ACC112 (cell line): ENCODE data around the gene WDR86.

Experiments
- H2AFZ ChIP-seq: fragments of 200-600 bp; sonication (generic); one replicate; pipeline ENCODE4 v1.6.0; 2017; ENCODE audit warnings: antibody characterized with exemption, low read length; ENCODE audit not compliant: unreplicated experiment
- H3K27ac ChIP-seq: fragments of 200-600 bp; sonication (generic); 2 replicates; pipeline ENCODE4 v1.5.1; 2014; ENCODE audit warnings: low read depth, mild to moderate bottlenecking, antibody characterized with exemption, low read length, moderate library complexity
- H3K27me3 ChIP-seq: fragments of 200-600 bp; sonication (generic); 2 replicates; pipeline ENCODE4 v1.6.1; 2014; ENCODE audit warnings: mild to moderate bottlenecking, antibody characterized with exemption, low read length, moderate library complexity, mixed read lengths; ENCODE audit not compliant: insufficient read depth
- H3K36me3 ChIP-seq: fragments of 200-600 bp; sonication (generic); 2 replicates; pipeline ENCODE4 v1.6.1; 2016; ENCODE audit warnings: mild to moderate bottlenecking, antibody characterized with exemption, low read length, moderate library complexity, mixed read lengths; ENCODE audit not compliant: insufficient read depth
- H3K4me1 ChIP-seq: fragments of 200-600 bp; sonication (generic); one replicate; pipeline ENCODE4 v1.6.1; 2016; ENCODE audit warnings: low read length, mixed read lengths; ENCODE audit not compliant: insufficient read depth, unreplicated experiment, control insufficient read depth
- H3K4me3 ChIP-seq: fragments of 200-600 bp; sonication (generic); 2 replicates; pipeline ENCODE4 v1.5.1; 2014; ENCODE audit warnings: mild to moderate bottlenecking, low read depth, low read length
- H3K79me2 ChIP-seq: fragments of 200-600 bp; sonication (generic); one replicate; pipeline ENCODE4 v1.6.0; 2016; ENCODE audit warnings: low read length; ENCODE audit not compliant: control insufficient read depth, unreplicated experiment, insufficient read depth

WDR86 gene

DNA sequence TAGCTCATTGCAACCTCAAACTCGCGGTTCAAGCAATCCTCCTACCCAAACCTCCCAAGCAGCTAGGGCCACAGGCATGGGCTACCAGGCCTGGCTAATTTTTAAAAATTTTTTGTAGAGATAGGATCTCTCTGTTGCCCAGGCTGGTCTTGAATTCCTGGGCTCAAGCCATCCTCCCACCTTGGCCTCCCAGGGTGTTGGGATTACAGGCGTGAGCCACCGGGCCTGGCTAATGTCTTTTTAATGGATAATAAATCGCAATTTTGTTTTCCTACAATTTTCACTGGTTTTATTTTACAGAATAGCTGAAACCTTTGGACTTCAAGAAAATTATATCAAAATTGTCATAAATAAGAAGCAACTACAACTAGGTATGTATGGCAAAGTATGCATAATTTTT lies 57.3 kb downstream of the WDR86 start:
- peaks cover 29% of the 10 kb centered on the region for H3K36me3 ChIP-seq
- no peak overlapping the region for H2AFZ ChIP-seq
- no peaks in the 10 kb centered on the region for H3K27me3 ChIP-seq
- no peak overlapping the region for H3K27ac ChIP-seq
- no peaks in the 10 kb centered on the region for H3K4me1 ChIP-seq
- H3K4me3 ChIP-seq = no peak overlapping the region
- peaks cover 4% of the 10 kb centered on the region for H3K79me2 ChIP-seq

DNA sequence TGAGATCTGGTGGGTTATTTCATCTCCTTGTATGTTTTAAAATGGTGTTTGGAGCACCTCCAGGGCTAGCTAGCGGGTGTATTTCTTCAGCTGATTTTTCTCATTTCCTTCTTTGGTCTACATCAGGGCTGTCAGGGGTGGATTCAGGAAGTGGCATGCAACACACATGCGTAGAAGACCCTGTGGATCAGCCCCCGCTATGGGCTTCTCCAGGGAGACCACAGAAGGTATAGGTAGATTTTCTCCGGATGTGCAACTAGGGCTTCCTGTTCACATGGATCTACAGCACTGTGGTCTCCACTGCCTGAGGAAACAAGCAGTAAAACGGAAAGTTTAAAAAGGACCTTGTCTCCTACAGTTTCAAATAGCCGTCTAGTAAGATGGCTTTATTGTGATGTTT lies 57.9 kb downstream of the WDR86 start:
- Histone ChIP-seq H3K36me3 (peaks cover 29% of the 10 kb centered on the region), H3K4me3 (no peak overlapping the region), H3K27ac (no peak overlapping the region), H3K4me1 (no peaks in the 10 kb centered on the region), H3K79me2 (peaks cover 4% of the 10 kb centered on the region), H2AFZ (no peak overlapping the region), H3K27me3 (no peaks in the 10 kb centered on the region)

DNA sequence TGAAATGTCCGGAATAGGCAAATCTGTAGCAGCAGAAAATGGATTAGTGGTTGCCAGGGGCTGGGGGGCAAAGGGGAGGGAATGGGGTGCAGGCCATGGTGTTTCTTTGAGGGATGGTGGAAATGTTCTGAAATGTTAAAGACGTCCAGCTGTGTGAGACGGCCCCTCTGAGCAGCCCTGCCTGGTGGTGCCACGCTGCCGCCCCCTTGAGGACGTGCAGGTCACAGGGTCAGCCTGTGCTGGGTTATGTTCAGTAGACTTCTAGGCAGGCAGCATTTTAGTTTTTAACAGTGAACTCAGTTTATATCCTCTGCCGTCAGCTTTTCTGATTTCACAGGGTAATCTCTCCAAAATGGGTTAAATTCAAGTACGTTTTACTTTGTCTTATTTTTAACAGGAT lies 58.8 kb downstream of the WDR86 start:
- Histone ChIP-seq H3K27ac (no peak overlapping the region), H3K36me3 (peaks cover 29% of the 10 kb centered on the region)

DNA sequence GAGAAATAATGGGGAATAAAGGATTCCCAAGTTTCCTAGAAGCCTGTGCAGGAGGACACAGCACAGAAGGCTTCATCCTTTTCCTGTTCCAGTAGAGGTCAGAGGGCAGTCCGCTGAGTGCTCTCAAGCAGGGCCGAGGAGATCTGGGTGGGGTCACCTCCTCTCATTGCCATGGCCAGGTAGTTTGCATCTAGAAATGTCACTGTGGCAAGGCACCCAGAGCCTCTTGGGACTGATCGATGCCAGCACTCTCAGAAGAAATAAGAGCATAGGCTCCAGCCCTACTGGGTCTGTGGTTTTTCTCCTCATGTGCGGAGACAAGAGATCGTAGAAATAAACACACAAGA lies 60.4 kb downstream of the WDR86 start:
- Histone ChIP-seq H3K4me1 (peaks cover 16% of the 10 kb centered on the region), H3K27me3 (no peaks in the 10 kb centered on the region), H3K27ac (no peak overlapping the region), H3K79me2 (peaks cover 14% of the 10 kb centered on the region), H3K36me3 (peaks cover 32% of the 10 kb centered on the region), H3K4me3 (no peak overlapping the region), H2AFZ (no peak overlapping the region)

More for the DNA sequence above, 58.8 kb downstream of the WDR86 start:
- H2AFZ ChIP-seq = no peak overlapping the region
- peaks cover 7% of the 10 kb centered on the region for H3K79me2 ChIP-seq
- no peaks in the 10 kb centered on the region for H3K27me3 ChIP-seq
- no peak overlapping the region for H3K4me3 ChIP-seq
- H3K4me1 ChIP-seq = peaks cover 7% of the 10 kb centered on the region

DNA sequence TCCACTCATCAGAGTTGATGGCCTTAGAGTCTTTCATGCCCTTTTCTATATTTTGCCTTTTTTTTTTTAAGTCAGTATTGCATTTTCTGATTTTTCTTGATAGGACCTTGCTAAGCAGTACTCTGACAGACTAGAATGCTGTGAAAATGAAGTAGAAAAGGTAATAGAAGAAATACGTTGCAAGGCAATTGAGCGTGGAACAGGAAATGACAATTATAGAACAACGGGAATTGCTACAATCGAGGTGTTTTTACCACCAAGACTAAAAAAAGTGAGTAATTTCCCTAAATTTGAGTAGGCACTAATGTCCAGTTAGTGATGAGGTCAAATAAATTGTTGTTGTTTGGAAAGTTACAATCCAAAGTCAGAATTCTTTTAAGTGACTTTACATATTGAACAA lies 60.9 kb downstream of the WDR86 start:
- no peak overlapping the region for H2AFZ ChIP-seq
- no peak overlapping the region for H3K27ac ChIP-seq
- peaks cover 16% of the 10 kb centered on the region for H3K4me1 ChIP-seq
- peaks cover 32% of the 10 kb centered on the region for H3K36me3 ChIP-seq
- no peaks in the 10 kb centered on the region for H3K27me3 ChIP-seq
- H3K79me2 ChIP-seq = peaks cover 14% of the 10 kb centered on the region
- H3K4me3 ChIP-seq = no peak overlapping the region

DNA sequence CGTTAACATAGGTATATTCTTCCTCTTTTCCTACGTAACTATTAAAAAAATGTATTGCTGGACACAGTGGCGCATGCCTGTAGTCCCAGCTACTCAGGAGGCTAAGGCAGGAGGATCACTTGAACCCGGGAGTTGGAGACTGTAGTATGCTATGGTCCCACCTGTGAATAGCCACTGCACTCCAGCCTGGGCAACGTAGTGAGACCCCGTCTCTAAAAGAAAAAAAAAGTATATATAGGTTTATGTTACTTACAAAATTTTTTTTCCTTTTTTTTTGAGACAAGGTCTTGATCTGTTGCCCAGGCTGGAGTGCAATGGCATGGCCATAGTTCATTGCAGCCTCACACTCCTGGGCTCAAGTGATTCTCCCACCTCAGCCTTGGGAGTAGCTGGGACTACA lies 62.6 kb downstream of the WDR86 start:
- peaks cover 23% of the 10 kb centered on the region for H3K4me1 ChIP-seq

DNA sequence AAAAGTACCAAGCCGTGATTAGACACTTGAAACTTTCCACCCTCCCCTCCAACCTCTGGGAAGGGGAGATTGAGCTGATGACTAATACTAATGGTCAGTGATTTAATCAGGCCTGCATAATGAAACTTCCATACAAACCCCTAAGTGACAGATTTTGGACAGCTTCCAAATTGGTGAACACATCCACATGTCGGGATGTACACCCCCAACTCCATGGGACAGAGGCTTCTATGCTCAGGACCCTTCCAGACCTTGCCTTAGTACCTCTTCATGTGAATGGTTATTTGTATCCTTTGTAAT lies 63.4 kb downstream of the WDR86 start:
- Histone ChIP-seq H3K4me3 (no peak overlapping the region), H2AFZ (no peak overlapping the region), H3K4me1 (peaks cover 23% of the 10 kb centered on the region), H3K79me2 (peaks cover 30% of the 10 kb centered on the region), H3K27me3 (no peaks in the 10 kb centered on the region), H3K27ac (peak overlapping the region; percentile 51), H3K36me3 (peaks cover 15% of the 10 kb centered on the region; the same call in 1 of the 2 replicates)

More for the DNA sequence above, 62.6 kb downstream of the WDR86 start:
- peaks cover 28% of the 10 kb centered on the region for H3K79me2 ChIP-seq
- H2AFZ ChIP-seq = no peak overlapping the region
- no peak overlapping the region for H3K27ac ChIP-seq
- H3K4me3 ChIP-seq = no peak overlapping the region
- peaks cover 23% of the 10 kb centered on the region for H3K36me3 ChIP-seq
- no peaks in the 10 kb centered on the region for H3K27me3 ChIP-seq

DNA sequence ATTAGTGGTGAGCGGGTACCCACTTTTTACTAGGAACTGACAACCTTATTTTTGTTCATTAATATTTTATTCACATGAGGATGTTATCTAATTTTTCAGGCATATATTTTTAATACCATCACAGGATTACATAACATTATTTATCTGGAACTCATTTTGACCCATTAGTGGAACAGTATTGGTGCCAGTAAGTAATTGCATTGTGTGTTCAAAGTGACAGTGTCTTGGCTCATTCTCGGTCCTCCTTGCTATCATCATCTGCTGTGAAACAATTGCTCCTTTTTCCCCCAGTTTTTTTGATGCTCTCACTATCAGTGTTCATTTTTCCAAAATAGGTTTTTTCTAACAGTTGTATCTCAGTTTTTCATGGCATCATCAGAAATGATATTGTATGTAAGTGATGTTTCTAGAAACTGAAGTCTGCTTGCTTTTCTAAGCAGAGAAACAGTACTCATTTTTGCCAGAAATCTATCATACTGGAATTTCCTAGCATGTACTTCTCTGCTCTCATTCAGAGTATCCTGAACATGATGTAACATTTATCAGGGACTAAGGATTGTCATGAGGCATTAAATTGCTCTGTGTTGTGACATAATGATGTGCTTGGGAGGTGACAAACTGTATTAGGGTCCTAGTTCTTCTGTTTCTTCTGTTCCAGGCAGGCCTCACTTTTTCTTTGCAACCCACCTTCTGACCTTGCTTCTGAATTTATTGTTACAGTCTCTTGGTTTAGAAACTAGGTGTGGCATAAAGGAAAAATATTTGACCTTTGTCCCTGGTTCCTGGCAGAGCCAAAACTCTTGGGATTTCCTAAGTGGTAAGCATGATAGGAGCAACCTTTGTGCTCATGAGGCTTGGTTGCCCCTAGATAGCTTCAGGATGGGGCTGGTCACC lies 64.0 kb downstream of the WDR86 start:
- Histone ChIP-seq H3K36me3 (peaks cover 14% of the 10 kb centered on the region; the same call in 1 of the 2 replicates), H2AFZ (no peak overlapping the region), H3K4me1 (peaks cover 23% of the 10 kb centered on the region), H3K27ac (peak overlapping the region; percentile 51), H3K4me3 (no peak overlapping the region), H3K79me2 (peaks cover 30% of the 10 kb centered on the region), H3K27me3 (no peaks in the 10 kb centered on the region)

DNA sequence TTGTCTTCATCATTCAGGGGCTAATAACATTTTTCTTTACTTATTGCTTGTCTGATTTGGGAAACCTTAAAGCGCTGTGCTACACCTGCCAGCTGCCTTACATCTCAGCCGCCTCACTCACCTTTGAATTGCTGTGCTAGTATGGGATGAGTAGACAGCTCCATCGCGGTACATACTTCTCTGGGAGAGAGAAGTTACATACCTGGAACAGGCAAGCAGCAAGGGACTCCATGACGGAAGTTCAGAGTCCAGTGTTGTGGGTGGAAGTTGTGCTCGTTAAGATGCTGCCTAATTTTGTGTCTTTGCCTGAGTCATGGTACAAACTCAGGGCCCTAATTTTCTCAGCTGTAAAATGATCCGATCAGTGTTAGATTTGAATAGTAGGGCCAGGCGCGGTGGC lies 66.3 kb downstream of the WDR86 start:
- Histone ChIP-seq H3K4me3 (peak overlapping the region; percentile 92; the same call in 1 of the 2 replicates), H2AFZ (no peak overlapping the region), H3K36me3 (peaks cover 12% of the 10 kb centered on the region; the same call in 1 of the 2 replicates), H3K79me2 (peaks cover 26% of the 10 kb centered on the region), H3K27ac (no peak overlapping the region), H3K27me3 (no peaks in the 10 kb centered on the region), H3K4me1 (peaks cover 23% of the 10 kb centered on the region)

DNA sequence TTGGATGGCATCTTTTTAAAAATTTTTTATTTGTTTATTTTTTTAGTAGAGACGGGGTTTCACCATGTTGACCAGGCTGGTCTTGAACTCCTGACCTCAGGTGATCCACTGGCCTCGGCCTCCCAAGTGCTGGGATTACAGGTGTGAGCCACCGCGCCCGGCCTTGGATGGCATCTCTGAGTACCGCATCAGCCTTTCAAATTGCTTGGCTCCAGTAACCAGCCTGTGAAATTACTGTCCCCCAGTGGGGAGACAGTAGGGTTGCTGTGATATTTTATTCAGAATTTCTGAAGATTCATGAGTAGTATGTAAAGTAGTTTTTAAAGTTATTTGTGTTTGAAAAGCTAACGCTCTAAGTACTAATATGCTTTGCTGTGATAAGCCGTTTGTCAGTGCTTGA lies 67.0 kb downstream of the WDR86 start:
- peak overlapping the region; percentile 92 for H3K4me3 ChIP-seq
- H2AFZ ChIP-seq = peak overlapping the region; percentile 47
- peaks cover 23% of the 10 kb centered on the region for H3K4me1 ChIP-seq
- no peak overlapping the region for H3K27ac ChIP-seq
- peaks cover 26% of the 10 kb centered on the region for H3K79me2 ChIP-seq
- no peaks in the 10 kb centered on the region for H3K27me3 ChIP-seq
- peaks cover 12% of the 10 kb centered on the region; the same call in 1 of the 2 replicates for H3K36me3 ChIP-seq

DNA sequence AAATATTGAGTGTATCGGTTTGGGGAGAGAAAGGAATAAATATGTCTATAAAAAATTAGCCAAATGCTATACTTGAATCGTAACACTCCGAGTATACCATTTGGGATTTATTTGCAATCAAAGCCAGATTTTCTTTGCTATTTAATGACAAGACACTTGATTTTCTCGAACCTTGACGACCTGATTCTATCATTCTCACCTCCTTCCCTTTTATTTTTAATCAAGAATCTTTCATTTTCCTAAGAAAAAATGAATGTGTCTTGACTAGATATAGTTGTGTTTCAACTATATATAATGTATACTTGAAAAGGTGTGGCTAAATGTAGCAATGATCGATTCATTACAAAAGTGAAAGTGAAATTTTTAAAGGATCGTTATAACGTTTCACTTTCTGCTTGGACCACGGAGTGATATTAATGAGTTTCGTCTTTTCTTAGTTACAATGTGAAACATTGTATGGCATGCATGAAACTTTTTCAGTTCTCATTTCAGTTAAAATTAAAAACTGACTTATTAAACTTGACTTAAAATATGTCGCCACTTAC lies 67.7 kb downstream of the WDR86 start:
- peak overlapping the region; percentile 47 for H2AFZ ChIP-seq
- H3K27ac ChIP-seq = peak overlapping the region; percentile 42
- peaks cover 12% of the 10 kb centered on the region; the same call in 1 of the 2 replicates for H3K36me3 ChIP-seq
- peaks cover 26% of the 10 kb centered on the region for H3K79me2 ChIP-seq
- peaks cover 23% of the 10 kb centered on the region for H3K4me1 ChIP-seq
- H3K4me3 ChIP-seq = peak overlapping the region; percentile 92
- H3K27me3 ChIP-seq = no peaks in the 10 kb centered on the region
